Neural cell (in vitro differentiated cells): Measurements from ENCODE around the gene FHIT.

Experiments
- EP300 ChIP-seq: fragments of 450-650 bp; conservative IDR thresholded peaks from 2 replicates; pipeline ENCODE4 v1.6.1; 2014; ENCODE audit warnings: antibody characterized with exemption, mild to moderate bottlenecking, moderate library complexity; ENCODE audit not compliant: poor library complexity, severe bottlenecking
- EZH2 ChIP-seq: fragments of 200-600, 300-800 bp; shearing (Covaris generic), sonication (generic); IDR thresholded peaks from 2 replicates; pipeline ENCODE4 v1.6.1; 2014; ENCODE audit warnings: antibody characterized with exemption, low read length, borderline replicate concordance, mild to moderate bottlenecking; ENCODE audit not compliant: insufficient read depth, poor library complexity, severe bottlenecking
- MXI1 ChIP-seq: fragments of 450-650 bp; conservative IDR thresholded peaks from 2 replicates; pipeline ENCODE4 v1.6.1; 2014; ENCODE audit warnings: antibody characterized with exemption, mild to moderate bottlenecking; ENCODE audit not compliant: poor library complexity, severe bottlenecking
- POLR2AphosphoS5 ChIP-seq: IDR thresholded peaks from 2 replicates; pipeline ENCODE4 v1.6.1; 2012
- TAF1 ChIP-seq: IDR thresholded peaks from 2 replicates; pipeline ENCODE4 v1.6.1; 2012; ENCODE audit warnings: low read depth
- TF ChIP-seq, protein P1 (sequence below): fragments of 450-650 bp; IDR thresholded peaks from 2 replicates; pipeline ENCODE4 v1.5.1; 2014; ENCODE audit warnings: antibody characterized with exemption, mild to moderate bottlenecking, moderate library complexity; ENCODE audit not compliant: poor library complexity, severe bottlenecking
- TF ChIP-seq, protein P2 (sequence below): IDR thresholded peaks from 2 replicates; pipeline ENCODE4 v1.6.1; 2012; ENCODE audit warnings: borderline replicate concordance

DNA sequence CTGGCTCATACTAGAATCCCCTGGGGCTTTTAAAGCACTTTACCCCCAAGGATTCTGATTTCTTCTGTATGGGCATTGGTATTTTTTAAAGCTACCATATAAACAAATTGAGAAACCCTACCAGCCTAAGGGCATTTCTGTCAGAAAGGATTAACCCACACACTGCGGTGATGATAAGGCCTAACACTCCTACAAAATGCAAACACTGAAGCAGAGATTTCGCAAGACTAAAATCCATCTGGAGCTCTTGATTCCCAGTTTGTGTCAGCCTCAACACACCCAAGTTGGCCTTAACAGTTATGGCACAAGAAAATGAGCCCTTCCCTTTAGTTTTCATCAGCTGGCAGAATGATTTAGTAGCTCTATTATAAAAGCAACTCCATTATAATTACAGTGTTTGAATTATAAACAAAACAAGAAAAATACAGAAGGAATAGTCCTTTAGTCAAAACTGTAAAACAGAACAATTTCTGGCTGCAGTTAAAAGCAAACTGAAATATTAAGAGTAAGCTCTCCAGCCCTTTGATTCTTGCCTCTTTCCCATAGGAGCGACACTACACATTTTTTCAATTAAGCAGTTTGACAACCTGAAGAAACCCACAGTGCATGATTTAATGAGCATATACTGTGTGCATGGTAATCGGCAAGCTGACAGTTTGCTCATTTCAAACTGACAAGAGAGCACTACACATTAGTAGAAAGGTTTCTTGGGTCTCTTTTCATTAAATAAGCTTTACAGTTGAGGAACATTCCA is 441.2 kb downstream of the FHIT start:
- TF ChIP-seq, protein P1, sequence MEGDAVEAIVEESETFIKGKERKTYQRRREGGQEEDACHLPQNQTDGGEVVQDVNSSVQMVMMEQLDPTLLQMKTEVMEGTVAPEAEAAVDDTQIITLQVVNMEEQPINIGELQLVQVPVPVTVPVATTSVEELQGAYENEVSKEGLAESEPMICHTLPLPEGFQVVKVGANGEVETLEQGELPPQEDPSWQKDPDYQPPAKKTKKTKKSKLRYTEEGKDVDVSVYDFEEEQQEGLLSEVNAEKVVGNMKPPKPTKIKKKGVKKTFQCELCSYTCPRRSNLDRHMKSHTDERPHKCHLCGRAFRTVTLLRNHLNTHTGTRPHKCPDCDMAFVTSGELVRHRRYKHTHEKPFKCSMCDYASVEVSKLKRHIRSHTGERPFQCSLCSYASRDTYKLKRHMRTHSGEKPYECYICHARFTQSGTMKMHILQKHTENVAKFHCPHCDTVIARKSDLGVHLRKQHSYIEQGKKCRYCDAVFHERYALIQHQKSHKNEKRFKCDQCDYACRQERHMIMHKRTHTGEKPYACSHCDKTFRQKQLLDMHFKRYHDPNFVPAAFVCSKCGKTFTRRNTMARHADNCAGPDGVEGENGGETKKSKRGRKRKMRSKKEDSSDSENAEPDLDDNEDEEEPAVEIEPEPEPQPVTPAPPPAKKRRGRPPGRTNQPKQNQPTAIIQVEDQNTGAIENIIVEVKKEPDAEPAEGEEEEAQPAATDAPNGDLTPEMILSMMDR: no peak
- no peak for TF ChIP-seq EP300
- TF ChIP-seq EZH2: no peak
- no peak for TF ChIP-seq MXI1
- TF ChIP-seq POLR2AphosphoS5: peak; percentile 22
- TF ChIP-seq, protein P2, sequence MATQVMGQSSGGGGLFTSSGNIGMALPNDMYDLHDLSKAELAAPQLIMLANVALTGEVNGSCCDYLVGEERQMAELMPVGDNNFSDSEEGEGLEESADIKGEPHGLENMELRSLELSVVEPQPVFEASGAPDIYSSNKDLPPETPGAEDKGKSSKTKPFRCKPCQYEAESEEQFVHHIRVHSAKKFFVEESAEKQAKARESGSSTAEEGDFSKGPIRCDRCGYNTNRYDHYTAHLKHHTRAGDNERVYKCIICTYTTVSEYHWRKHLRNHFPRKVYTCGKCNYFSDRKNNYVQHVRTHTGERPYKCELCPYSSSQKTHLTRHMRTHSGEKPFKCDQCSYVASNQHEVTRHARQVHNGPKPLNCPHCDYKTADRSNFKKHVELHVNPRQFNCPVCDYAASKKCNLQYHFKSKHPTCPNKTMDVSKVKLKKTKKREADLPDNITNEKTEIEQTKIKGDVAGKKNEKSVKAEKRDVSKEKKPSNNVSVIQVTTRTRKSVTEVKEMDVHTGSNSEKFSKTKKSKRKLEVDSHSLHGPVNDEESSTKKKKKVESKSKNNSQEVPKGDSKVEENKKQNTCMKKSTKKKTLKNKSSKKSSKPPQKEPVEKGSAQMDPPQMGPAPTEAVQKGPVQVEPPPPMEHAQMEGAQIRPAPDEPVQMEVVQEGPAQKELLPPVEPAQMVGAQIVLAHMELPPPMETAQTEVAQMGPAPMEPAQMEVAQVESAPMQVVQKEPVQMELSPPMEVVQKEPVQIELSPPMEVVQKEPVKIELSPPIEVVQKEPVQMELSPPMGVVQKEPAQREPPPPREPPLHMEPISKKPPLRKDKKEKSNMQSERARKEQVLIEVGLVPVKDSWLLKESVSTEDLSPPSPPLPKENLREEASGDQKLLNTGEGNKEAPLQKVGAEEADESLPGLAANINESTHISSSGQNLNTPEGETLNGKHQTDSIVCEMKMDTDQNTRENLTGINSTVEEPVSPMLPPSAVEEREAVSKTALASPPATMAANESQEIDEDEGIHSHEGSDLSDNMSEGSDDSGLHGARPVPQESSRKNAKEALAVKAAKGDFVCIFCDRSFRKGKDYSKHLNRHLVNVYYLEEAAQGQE: no peak
- no peak for TF ChIP-seq TAF1
